Stimulated activated CD8-positive, alpha-beta memory T cell treated with anti-CD3 and anti-CD28 coated beads, Interleukin-15, amount 100 ng/mL, for 48 hours (primary cell): ENCODE measurements around the gene RAB9B.

ENCODE experiments used
- DNase-seq, 2 donors: peaks; one replicate each; pipeline ENCODE4 v3.0.0-alpha.2; 2020; ENCODE audit warnings: low read depth in 2 of 2

The RAB9B gene

GRCh38 chrX:103811858-103812257 lies 20.2 kb downstream of the RAB9B start:
- DNase-seq = no peak

- no peak for DNase-seq
These were observed 25.1 kb downstream of the RAB9B start for GRCh38 chrX:103806862-103807474.

DNA sequence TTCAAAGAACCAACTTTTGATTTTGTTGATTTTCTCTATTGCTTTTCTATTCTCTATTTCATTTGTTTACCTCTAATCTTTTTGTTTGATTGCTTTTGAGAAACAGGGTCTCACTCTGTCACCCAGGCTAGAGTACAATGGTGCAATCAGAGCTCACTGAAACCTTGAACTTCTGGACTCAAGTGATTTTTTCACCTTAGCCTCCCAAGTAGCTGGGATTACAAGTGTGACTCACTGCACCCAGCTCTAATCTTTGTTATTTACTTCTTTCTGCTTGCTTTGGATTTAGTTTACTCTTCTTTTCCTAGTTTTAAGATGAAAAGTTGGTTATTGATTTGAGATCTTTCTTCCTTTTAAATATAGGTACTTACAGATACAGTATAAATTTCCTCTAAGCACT lies 26.2 kb downstream of the RAB9B start:
- no peak for DNase-seq

DNA sequence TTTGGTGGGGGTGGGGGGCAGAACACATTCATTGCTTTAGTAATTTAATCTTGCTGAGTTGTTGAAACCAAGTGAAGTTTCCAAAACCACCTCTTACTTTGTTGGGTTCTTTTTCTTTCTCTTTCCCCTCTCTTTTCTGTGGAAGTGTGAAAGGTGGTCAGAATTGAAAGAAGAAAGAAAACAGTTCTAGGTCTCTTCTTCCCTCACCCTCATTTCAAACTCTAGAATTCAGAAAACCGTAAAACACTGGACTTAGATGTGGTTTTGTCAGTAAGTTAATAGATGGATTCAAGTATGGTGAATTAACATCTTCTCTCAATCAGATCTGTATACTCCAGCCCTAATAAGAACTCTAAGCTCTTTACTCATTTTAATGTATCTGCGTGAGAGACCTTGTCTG lies 31.7 kb downstream of the RAB9B start:
- DNase-seq = no peak

DNA sequence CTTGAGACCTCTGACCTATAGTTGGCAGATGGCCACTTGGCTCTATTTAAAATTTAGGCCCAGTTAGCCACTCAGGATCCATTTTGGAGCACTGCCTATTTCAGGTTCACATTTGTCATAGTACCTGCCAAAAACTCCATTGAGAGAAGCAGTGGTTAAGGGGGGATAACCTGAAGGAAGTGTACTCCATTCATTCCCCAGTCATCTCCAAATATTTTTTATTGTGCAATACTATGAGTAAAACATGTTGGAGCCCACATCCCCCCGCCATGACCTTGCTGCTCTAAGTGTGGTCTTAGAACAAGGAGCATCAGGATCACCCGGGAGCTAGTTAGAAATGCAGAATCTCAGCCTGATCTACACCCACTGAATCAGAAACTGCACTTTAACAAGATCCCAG lies 34.4 kb downstream of the RAB9B start:
- no peak for DNase-seq

GRCh38 chrX:103794119-103794518 lies 37.9 kb downstream of the RAB9B start:
- no peak for DNase-seq

GRCh38 chrX:103793545-103793940 lies 38.5 kb downstream of the RAB9B start:
- DNase-seq = no peak

DNA sequence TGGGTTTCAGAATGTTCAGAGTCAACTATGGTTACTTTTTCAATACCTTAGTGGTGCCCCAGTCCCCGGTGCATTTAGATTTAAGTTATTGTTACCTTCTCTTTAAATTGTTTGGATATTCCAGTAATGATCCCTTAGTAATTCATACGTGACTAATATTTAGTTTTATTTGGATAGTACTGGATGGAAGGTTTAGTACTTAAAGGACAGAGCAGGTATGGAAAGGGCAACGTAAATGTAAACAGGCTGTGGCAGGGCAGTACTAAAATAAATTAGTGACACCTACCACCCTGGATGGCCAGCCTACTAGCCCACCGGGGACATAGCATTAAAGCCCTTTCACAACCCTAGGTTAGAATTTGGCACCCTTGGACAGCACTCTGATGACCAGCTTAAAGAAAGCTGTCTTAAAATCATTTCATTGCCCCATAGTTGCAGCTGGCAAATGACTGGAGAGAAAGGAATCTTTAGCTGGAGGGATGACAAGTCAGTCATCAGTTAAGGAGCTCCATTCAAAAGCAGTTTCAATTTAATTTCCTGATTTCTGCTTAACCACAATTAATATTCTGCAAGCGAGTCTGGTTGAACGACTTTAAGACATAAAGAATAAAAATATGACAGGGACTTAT lies 39.0 kb downstream of the RAB9B start:
- no peak for DNase-seq

GRCh38 chrX:103791826-103792485 lies 40.1 kb downstream of the RAB9B start:
- no peak for DNase-seq

- no peak for DNase-seq
These were observed 40.8 kb downstream of the RAB9B start for GRCh38 chrX:103791228-103791627.

GRCh38 chrX:103789004-103789403 lies 43.1 kb downstream of the RAB9B start:
- no peak for DNase-seq

DNA sequence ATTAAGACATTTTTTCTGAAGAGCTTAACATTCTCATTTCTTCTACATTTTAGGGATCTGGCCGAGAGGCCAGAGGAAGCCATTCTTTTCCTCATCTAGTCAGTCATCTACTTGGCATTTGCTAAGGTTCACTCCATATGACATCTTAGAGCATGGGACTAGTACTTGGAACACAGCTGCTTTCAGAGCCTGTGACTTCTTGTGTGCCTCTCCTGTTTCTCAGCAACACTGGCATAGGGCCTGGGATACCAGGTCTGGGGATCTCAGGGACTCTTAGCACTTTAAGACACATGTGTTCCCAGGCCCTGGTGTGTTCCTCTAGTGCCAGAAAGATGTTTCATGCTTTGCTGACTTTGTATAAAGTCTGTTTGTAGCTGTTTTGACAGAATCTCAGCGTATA lies 48.1 kb downstream of the RAB9B start:
- no peak for DNase-seq

GRCh38 chrX:103783196-103783595 lies 48.9 kb downstream of the RAB9B start:
- DNase-seq = no peak

- no peak for DNase-seq
These were observed 49.4 kb downstream of the RAB9B start for GRCh38 chrX:103782640-103783039.

DNA sequence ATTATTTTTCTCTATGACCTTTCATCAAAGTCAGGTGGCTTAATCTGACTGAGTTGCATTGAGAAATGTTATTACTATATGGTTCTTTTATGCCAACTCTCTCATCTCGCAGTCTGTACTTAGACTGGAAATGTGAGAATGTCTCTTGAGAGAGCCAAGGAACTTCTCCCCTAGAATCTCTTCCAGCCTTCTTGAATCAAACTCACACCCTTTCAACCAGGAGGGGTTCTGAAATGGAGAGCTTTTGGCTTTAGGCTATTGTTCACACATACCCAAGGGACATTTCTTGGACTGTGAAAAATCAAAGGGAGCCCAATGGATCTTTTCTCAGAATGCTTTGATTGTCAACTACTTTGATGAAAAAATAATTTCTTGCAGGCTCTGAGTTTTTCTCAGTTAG lies 50.4 kb downstream of the RAB9B start:
- no peak for DNase-seq

DNA sequence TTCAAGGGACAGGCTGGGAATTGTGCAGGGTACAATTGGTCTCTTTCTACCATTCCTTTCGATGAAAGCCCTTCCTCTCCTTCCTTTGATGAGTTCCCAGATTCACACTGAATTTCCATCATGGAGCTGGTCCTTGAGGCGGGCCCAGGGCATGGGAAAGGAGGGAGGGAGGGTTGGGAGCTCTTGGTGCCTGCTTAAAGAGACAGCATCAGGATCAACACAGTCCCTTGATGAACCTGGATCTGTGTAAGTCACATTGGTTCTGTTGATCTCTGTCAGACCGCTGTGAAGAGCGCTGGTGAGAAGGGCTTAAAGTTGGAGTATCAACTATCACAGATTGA lies 51.0 kb downstream of the RAB9B start:
- DNase-seq = no peak

- DNase-seq = no peak
These were observed 51.6 kb downstream of the RAB9B start for GRCh38 chrX:103780336-103781061.

DNA sequence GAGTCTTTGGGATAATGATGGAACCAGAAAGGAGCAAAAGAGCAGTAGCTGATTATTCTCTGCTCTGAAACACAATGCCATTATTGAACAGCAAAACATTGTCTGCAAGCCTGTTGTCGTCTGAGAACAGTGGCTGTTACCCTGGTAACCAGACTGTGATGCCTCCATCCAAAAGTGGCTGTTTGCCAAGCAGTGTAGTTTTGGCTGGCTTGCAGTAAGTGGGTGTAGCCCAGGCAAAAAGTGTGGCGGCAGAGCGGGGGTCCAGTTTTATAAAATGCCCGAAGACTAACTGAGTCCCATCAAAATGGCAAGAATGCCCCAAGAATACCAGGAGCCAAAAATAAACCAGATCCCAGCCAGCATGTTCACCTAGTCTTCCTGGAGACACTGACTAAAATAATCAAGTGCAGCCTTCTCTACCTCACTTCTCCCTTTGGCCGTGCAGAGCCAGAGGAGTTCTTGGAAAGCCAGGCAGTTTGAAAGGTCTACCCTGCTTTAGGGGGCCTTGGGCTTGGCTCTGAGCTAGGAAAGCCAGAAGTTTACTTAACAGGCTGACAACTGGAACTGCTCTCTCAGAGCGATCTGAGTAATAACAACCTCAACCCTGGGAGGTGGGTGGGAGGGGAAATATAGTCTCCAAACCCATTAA lies 52.8 kb downstream of the RAB9B start:
- no peak for DNase-seq

GRCh38 chrX:103776546-103776945 lies 55.5 kb downstream of the RAB9B start, which contains the start of gene PLP1:
PLP1 (plus strand) TSS chrX:103776840; CDS start chrX:103776996, 156 bp downstream.
- DNase-seq = no peak

DNA sequence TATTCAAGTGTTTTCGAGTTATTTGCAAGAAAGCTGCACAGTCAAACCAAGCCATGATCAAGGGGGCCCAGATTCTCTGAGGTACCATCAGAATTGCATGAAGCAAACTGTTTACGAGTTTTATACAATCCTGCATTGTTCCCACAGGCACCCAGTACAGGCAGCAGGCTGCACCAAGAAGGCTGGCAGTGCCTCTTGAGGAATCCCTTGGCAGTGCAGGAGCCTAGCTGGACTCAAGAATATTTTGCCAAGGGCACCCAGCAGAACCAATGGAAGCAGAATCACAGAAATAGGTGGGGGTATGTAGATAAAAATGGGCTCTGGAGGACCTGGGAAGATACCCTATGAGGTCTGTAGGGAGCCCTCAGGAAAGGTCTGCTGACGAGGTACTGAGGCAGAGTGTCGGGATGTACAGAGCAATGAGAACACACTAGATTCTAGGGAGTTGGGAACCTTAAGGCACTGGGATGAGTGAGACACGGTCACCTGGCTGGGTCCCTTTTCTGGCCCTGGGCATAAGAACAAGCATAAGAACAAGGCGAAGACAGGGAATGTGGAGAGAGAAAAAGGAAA lies 57.9 kb downstream of the RAB9B start:
- DNase-seq = no peak

DNA sequence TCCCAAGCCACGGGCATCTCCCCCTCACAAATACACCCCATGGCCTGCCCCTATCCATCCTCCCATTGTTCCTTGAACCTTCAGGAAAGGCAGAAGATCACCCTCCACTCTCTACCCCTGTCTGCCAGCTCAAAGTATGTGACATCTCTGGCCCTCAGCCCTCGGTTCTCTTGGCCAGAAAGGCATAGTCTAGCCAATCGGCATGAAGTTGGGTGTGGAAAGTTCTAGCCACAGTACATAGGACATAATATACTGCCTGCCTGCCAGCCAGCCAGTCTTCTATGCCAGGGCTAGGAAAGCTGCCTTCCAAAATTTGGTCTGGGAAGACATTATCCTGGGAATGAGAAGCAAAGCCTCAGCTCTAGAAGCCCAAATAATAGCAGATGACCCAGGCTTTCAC lies 58.6 kb downstream of the RAB9B start:
- DNase-seq = no peak
